PC-9 (cell line): ENCODE results near the gene FUS. TPM values are rescaled to one million over a fixed set of nuclear protein-coding genes. Genes with fewer than 3 reads are reported as not detected.
A peak's percentile ranks its signal among the peaks of the same experiment; 100 is the strongest.
"Not testable (repeated sequence)": the region's sequence is repeated elsewhere in the genome, so short reads cannot be mapped to it uniquely, and the experiment has no call there.

Experiments
- BruUV-seq: library from RNA; stranded (reverse); fragments of 400-500 nt; replicated peaks from 2 replicates; lab custom pipeline; 2021; lab: Mats Ljungman, UMichigan
- CTCF ChIA-PET: fragments of 300-600 bp; sonication (Branson Sonifier 250); formaldehyde crosslinking; loops from one replicate; lab custom pipeline; 2022; ENCODE audit warnings: antibody characterized with exemption; lab: Charles Lee
- POLR2A ChIA-PET: fragments of 300-600 bp; sonication (Branson Sonifier 250); formaldehyde crosslinking; loops from one replicate; lab custom pipeline; 2022; ENCODE audit warnings: antibody characterized with exemption; ENCODE audit not compliant: unreplicated experiment; lab: Charles Lee
- DNase-seq, 2 experiments: peaks; one replicate each; pipeline versions ENCODE4 v3.0.0 to v3.0.0-alpha.2; 2015 to 2022; ENCODE audit warnings: mixed read lengths in 1 of 2
- H2AFZ ChIP-seq: fragments of 200-600 bp; sonication (generic); 2 replicates; pipeline ENCODE4 v1.8.1; 2017; ENCODE audit warnings: antibody characterized with exemption
- H3F3A ChIP-seq: fragments of 200-600 bp; sonication (generic); 2 replicates; pipeline ENCODE4 v1.8.1; 2017; ENCODE audit warnings: antibody characterized with exemption, mild to moderate bottlenecking, low read depth; ENCODE audit not compliant: insufficient read depth
- H3K27ac ChIP-seq: fragments of 200-600 bp; sonication (generic); 2 replicates; pipeline ENCODE4 v1.6.1; 2016; ENCODE audit warnings: mixed run types
- H3K27me3 ChIP-seq: fragments of 200-600 bp; sonication (generic); 2 replicates; pipeline ENCODE4 v1.6.1; 2016; ENCODE audit warnings: low read depth, mixed run types; ENCODE audit not compliant: insufficient read depth
- H3K36me3 ChIP-seq: fragments of 200-600 bp; sonication (generic); 2 replicates; pipeline ENCODE4 v1.6.1; 2016; ENCODE audit warnings: low read depth, mixed run types
- H3K4me1 ChIP-seq: fragments of 200-600 bp; sonication (generic); replicated peaks from 2 replicates; pipeline ENCODE4 v1.6.1; 2016; ENCODE audit warnings: mixed run types; ENCODE audit not compliant: insufficient read depth
- H3K4me2 ChIP-seq: fragments of 200-600 bp; sonication (generic); 2 replicates; pipeline ENCODE4 v1.6.1; 2017; ENCODE audit warnings: mixed run types
- H3K4me3 ChIP-seq: fragments of 200-600 bp; sonication (generic); 2 replicates; pipeline ENCODE4 v1.6.1; 2016; ENCODE audit warnings: mixed run types
- H3K79me2 ChIP-seq: fragments of 200-600 bp; sonication (generic); 2 replicates; pipeline ENCODE4 v1.6.1; 2017; ENCODE audit warnings: low read depth, mixed run types
- H3K9me2 ChIP-seq: fragments of 200-600 bp; sonication (generic); 2 replicates; pipeline ENCODE4 v1.8.1; 2017; ENCODE audit warnings: mild to moderate bottlenecking; ENCODE audit not compliant: insufficient read depth
- H3K9me3 ChIP-seq: fragments of 200-600 bp; sonication (generic); 2 replicates; pipeline ENCODE4 v1.8.1; 2016; ENCODE audit warnings: low read depth; ENCODE audit not compliant: insufficient read depth
- H4K20me1 ChIP-seq: fragments of 200-600 bp; sonication (generic); 2 replicates; pipeline ENCODE4 v1.8.1; 2017; ENCODE audit not compliant: insufficient read depth
- CTCF ChIP-seq: fragments of 200-600 bp; sonication (generic); conservative IDR thresholded peaks from 2 replicates; pipeline ENCODE4 v1.6.1; 2017; ENCODE audit warnings: mixed run types, antibody characterized with exemption, mild to moderate bottlenecking, moderate library complexity
- EZH2 ChIP-seq: fragments of 200-600 bp; sonication (generic); IDR thresholded peaks from 2 replicates; pipeline ENCODE4 v1.8.0; 2017; ENCODE audit warnings: antibody characterized with exemption, low read depth
- intact Hi-C: fragments of 100-400 bp; cut with micrococcal nuclease; formaldehyde crosslinking; loops from one replicate; pipeline ENCODE4 v1.10.0; 2022; ENCODE audit not compliant: unreplicated experiment
- total RNA-seq: library from RNA; stranded (reverse); gene quantifications from 2 replicates; pipeline ENCODE4 v1.2.3, GENCODE V29; 2021

FUS gene
- total RNA-seq, 1 experiment from 2014 or later: 637 TPM

- peaks cover 66% of the 10 kb centered on the region for H3K4me1 ChIP-seq
Measured at GRCh38 chr16:31135535-31136286, 44.2 kb upstream of the FUS start, which contains the start of gene PRSS8. Gene PRSS8, minus strand, starts transcription at chr16:31135727. Its CDS starts 229 bp downstream, at chr16:31135498.

GRCh38 chr16:31136287-31136662 lies 43.7 kb upstream of the FUS start:
- Histone ChIP-seq H3K4me1 (peaks cover 67% of the 10 kb centered on the region), H3K79me2 (peaks cover 12% of the 10 kb centered on the region), H3K27ac (no peak overlapping the region), H3K36me3 (no peaks in the 10 kb centered on the region), H3K4me2 (peak overlapping the region; percentile 75), H3K27me3 (no peaks in the 10 kb centered on the region), H3F3A (peaks cover 44% of the 10 kb centered on the region), H2AFZ (no peak overlapping the region), H3K4me3 (no peak overlapping the region), H3K9me3 (no peaks in the 10 kb centered on the region), H3K9me2 (no peaks in the 10 kb centered on the region), H4K20me1 (no peaks in the 10 kb centered on the region)
- TF ChIP-seq CTCF (no peak), EZH2 (no peak)
- intact Hi-C loops: no loop called here
- ChIA-PET CTCF (no interaction called here), POLR2A (interaction anchor here (0.5 to 3.1 kb wide), 3 partner anchors 19 to 194 kb away, joined by 3 to 29 read pairs (median 11); partner anchors contain the start of gene KAT8)
- no peak for DNase-seq
- no TSS peak for BruUV-seq

More at GRCh38 chr16:31135535-31136286, 44.2 kb upstream of the FUS start, which contains the start of gene PRSS8:
- intact Hi-C loops: loop anchor here (2.0 kb wide), 1 partner anchor 61 kb away; the partner anchor contains the start of genes ZNF646 and ZNF668
- TF ChIP-seq EZH2 (no peak), CTCF (no peak)
- Histone ChIP-seq H3K27ac (peak within 1 kb of the TSS; percentile 71), H2AFZ (no peak within 1 kb of the TSS), H3K79me2 (peaks cover 12% of the 10 kb centered on the region), H3K27me3 (no peaks in the 10 kb centered on the region), H3K9me2 (no peaks in the 10 kb centered on the region), H3K9me3 (no peaks in the 10 kb centered on the region), H3F3A (peaks cover 41% of the 10 kb centered on the region), H3K4me3 (peak within 1 kb of the TSS; percentile 59), H4K20me1 (no peaks in the 10 kb centered on the region), H3K36me3 (no peaks in the 10 kb centered on the region), H3K4me2 (peak within 1 kb of the TSS; percentile 75)
- ChIA-PET POLR2A (interaction anchor here (0.5 to 3.1 kb wide), 5 partner anchors 18 to 194 kb away, joined by 3 to 29 read pairs (median 5); partner anchors contain the start of genes KAT8 and ZNF668), CTCF (no interaction called here)
- BruUV-seq: no TSS peak
- DNase-seq: peak; percentile 73 to 89

GRCh38 chr16:31136822-31137499 lies 43.0 kb upstream of the FUS start:
- H3K9me3 ChIP-seq, intact Hi-C loops, H3K9me2 ChIP-seq, H3K4me2 ChIP-seq, H3K27ac ChIP-seq, H3K4me3 ChIP-seq, H3K36me3 ChIP-seq, DNase-seq, H2AFZ ChIP-seq, BruUV-seq, H4K20me1 ChIP-seq, H3K27me3 ChIP-seq: not testable (repeated sequence)
- Histone ChIP-seq H3F3A (peaks cover 47% of the 10 kb centered on the region), H3K79me2 (peaks cover 12% of the 10 kb centered on the region), H3K4me1 (peaks cover 66% of the 10 kb centered on the region)
- ChIA-PET CTCF (interaction anchor here (0.7 kb wide), 1 partner anchor 91 kb away, joined by 4 read pairs; no protein-coding TSS in a partner anchor), POLR2A (interaction anchor here (3.1 kb wide), 1 partner anchor 19 kb away, joined by 29 read pairs; the partner anchor contains the start of gene KAT8)
